Activated CD4-positive, alpha-beta T cell treated with anti-CD3 and anti-CD28 coated beads, Interleukin-10, Interleukin-2, amounts not matched to agents 100 ng/mL and 50 ng/mL, durations not matched to agents 16 hours and 8 hours (primary cell): Measurements from ENCODE around the gene TACC2.

Experiments
- DNase-seq: peaks from one replicate; pipeline ENCODE4 v3.0.0-alpha.2; 2020

The TACC2 gene

DNA sequence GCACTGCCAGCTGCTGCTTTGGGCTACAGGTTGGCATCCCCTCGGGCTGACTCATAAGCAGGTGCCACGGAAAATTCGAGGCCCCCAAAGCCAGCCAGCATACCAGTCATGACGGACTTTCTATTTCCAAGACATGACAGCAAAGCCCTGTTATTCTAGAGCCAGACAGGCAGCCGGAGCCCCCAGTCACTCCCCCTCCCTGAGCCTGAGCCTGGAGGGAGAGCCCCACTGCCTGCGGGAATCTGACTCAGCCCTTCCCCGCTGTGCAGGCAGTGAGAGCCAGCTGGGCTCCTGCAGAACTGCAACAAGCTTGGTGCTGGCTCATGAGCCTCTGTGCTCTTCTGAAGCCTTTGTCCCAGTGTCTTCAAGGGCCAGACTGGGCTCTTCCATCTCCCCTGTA lies 297.9 kb downstream of the TACC2 start:
- no peak for DNase-seq

DNA sequence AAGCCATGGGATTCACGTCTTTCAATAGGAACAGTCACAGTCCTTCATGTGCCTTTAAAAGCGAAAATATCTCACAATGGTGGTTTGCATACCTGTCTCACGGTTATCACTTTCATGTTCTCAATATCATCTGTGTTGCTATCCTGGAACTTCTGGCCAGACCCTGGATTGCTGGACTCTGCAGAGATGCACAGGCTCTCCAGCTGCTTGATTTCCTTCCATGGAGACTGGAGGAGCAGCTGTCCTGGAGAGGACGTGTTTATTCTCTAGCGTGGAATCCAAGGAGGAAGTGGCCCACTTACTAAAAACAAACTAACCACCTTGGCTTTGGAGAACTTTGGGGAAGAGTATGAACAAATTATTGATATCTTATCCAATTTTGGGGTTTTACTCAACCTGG lies 298.6 kb downstream of the TACC2 start:
- DNase-seq = no peak

DNA sequence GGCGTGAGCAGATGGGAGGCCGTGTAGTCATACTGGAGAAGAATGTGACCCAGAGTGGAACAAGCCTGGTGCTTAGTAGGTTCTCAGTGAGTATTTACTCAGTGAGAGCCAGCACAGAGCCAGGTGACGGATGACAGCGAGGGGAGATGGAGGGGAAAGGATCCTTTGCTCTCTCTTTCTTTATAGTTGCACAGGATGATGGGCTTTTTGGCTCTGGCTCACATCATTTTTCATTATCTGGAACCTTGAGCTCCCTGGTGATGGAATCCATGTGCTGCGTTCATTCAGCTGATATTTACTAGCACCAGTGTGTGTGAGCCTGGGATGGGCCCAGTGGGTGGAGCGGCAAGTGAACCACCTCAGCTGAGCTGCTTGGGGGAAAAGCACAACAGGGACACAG lies 299.3 kb downstream of the TACC2 start:
- DNase-seq = no peak

DNA sequence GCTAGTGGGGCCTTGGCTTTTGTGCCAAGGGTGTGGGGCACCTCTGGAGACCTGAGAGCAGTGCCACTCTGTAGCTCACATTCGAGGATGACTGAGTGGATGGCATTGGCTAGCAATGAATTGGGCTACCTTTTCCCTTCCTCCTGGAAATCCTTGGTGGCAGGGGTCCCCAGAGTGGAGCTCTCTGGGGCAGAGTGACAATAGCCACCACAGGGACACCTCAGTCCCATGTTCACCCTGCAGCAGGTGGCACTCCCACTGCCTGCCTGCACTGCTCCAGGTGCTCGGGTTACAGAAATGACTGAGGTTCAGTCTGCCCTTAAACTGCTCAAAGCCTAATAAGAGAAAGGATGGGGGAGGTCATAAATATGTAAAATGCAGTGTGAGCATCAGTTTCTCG lies 300.0 kb downstream of the TACC2 start:
- DNase-seq = no peak

DNA sequence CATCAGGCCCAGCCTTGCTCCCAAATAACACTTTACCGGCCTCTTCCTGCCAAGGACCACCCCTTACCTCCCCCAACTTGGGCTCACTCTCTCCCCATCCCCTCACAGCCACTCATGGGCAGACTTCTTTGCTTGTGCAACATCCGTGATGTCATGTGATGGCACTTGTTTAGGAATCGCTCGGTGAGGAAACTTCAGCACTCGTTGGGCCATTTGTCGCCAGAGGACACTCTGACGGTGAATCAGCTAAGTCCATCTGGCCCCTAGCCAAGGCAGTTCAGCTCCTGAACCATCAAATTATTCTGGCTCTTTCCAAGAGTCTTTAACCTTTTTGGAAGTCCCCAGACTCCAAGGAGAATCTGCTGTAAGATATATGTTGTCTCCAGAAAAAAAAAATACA lies 301.4 kb downstream of the TACC2 start:
- DNase-seq = no peak

DNA sequence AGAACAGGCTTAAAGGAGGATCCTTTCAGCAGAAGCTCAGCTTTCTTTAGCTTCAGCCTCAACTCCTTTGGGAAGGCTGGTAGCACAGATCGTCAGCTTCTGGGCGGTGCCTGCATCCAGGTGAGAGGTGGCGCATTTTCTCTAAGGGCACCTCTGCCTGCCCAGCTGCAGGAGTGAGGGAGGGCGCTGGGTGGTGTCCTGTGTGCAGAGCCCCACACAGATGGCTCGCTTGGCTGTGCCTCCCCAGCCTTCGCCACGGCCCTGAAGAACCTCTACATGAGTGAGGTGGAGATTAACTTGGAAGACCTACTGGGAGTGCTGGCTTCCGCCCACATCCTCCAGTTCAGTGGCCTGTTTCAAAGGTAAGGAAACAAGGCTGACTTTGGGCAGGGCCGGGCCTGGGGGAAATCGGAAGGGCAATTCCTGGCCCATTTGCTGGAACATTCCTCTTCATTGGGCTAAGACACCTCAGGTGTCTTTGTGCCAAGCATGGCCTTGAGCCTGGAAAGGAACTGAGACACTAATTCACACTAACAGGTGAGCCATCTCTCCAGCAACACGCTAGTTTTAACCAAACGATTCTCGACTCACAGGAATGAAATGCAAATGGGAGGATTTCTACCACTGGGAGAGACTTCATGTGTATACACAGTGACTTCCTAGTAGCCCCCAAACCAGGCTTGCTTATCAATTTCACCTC lies 302.0 kb downstream of the TACC2 start:
- no peak for DNase-seq

DNA sequence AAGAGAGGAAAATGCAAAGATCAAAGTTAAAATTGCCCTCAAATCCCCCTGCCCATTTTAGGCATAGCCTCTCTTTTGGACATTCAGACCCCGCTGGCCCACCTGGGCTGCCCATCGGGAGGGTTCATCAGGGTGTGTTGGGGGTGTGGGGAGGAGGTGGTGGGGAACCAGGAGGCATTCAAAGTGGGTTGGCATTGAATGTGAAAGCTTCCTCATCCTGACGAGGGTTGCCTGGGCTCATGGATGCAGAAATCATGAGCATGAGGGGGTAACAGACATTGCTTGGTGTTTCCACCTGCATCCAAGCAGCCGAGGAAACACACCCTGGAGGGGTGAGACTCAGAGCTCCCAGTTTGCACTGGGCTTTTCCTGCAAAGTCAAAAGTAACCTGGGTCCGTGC lies 302.8 kb downstream of the TACC2 start:
- DNase-seq = no peak

DNA sequence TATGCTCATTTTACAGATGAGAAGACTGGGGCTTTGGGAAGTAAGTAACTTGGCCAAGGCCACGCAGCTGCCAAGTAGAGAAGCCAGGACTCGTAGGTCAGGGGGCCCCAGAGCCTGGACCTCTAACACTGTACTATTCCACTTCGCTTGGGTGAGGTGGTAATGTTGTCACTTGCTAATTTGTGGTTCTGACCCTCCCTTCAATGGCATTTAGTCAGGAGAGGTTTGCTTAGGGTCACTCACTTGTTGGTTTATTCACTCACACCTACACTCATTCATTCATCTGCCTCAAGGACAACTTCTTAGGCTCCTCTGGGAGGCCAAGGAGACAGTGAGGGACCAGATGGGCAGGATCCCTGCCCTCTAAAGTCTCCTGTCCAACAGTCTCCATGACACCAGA lies 303.4 kb downstream of the TACC2 start:
- DNase-seq = no peak

DNA sequence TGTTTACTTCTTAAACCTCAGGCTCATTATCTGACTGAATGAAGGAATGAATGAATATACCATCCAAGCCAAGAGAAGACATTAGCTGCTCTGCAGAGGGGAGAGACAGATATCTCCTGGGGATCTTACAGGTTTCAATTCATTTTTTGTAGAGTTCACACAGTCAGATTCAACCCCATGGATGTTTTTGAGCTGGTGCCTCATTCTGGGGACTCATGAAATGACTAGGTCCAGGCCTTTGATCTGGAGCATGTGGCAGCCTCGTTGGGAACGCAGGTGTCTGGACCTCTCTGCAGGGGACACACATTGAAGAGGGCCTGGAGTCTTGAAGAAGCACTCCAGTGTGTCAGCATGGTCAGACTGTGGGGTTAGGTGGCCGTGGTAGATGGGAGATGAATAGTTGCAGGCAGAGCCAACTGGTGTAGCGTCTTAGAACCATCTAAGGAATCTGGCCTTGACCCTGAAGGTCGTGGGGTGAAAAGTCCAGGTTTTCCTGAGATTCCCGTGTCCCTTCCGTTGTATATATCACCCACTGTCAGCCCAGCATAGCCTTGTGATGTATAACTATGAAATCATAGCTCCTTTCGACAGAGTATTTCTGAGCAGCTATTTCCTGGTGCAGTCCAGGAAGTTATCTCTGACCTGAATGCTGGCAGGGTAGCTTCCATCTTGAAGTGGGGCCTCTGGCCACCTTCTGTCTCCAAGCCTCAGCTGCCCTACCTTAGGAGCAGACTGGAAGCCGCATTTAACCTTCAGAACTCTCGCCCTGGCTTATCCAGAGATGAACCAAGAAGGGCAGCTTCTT lies 304.4 kb downstream of the TACC2 start:
- DNase-seq = peak; percentile 19

DNA sequence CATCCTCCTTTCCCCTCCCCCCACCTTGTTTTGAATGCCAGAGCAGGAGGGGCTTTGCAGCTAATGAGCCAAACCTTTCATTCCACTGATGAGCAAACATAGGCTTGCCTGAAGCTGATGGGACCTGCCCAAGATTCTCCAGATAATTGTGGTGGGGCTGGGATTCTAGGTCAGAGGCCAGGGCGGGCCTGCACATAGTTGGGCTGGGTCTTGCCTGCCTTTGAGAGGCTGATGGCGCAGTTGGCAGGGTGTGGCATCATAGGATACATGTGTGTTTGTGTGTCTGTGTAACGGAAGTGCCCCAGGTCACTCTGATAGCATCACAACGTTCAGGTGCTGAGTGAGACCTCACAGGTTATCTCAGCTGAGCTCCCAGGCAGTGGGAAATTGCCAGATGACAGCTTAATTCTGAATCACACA lies 305.0 kb downstream of the TACC2 start:
- no peak for DNase-seq

DNA sequence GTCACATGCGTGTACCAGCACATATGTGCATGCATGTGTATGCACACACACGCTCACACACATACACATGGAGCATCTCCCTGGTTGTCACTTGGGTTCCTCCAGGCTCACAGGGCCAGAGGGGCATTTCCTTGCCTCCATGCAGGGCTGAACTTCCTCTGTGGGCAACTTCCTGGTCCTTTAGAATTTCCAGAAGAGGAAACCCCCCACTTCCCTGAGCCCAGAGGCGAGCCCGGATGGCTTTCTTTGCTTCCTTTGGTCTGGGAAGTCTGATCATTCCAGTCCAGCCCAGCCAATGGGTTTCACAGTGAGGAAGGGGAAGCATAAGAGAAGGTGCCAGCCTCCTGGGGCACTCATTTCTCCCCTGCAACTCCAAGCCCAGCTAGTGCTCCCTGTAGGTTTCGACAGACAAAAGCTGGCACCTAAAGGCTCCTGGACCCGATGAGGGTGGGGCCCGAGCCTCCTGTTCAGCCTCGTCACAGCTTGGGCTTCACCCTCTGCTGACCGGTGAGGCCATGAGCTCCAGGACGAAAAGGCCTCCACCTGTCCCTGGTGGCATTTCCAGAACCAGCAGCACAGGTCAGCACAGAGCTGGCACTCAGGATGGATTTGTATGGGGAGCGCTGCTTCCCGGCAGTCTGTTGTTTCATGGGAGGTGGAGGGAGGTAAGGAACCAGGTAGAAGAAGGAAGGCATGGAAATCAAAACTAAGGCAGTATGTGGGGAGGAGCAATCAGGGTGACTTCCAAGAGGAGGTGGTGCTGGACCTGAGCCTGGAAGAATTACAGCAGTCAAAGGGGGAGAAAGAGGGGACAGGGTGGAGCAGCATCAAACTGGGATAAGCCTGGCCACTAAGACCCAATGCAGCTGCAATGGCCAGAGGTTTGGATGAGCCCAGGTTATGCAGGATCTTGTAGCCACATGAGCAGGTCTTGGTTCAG lies 305.8 kb downstream of the TACC2 start:
- DNase-seq = no peak

DNA sequence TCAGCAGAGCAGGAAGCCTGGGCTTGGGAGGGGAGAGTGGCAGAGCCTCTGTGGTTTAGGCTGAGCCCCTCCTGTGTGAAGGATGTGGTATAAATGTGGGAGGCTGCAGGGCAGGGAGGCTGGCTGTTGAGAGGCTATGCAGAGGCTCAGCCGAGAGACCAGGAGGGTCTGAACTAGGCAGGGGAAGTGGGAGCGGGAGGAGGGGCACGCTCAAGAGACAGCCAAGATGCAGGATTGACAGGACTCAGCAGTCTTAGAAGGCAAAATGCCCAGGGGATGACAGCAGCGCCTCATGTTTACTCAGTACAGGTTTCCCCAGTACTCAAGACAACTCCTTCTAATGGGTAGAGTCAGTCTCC lies 306.5 kb downstream of the TACC2 start:
- DNase-seq = no peak

DNA sequence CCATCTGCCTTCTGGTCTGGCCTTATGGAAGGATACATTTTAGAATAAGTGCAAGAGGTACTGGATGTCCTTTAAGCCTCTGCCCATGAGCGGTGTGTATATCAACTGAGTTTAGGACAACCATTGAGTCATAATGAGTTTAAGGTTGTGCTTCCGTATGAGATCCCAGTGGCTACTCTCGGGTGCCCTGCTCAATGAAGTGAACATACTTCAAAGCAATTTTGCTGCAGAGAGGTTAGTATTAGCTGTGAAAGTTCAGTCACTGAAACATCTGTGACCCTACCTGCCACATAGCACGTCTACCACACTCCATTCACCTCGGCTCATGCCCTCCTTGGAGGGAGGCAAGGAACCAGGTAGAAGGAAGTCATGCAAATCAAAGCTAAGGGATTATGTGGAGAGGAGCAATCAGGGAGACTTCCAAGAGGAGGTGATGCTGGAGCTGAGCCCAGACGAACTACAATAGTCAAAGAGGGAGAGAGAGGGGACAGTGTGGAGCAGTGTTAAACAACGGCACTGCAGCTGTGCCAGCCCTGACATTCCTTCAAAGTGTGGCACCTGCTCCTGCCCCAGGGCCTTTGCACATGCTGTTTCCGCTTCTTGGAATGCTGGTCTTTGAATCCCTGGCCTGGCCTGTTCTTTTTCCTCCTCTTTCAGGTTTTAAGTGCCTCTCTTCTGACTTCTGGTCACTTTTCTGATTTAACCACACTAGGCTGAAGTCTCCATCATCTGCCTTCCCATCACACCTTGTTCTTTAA lies 307.6 kb downstream of the TACC2 start:
- DNase-seq = no peak

DNA sequence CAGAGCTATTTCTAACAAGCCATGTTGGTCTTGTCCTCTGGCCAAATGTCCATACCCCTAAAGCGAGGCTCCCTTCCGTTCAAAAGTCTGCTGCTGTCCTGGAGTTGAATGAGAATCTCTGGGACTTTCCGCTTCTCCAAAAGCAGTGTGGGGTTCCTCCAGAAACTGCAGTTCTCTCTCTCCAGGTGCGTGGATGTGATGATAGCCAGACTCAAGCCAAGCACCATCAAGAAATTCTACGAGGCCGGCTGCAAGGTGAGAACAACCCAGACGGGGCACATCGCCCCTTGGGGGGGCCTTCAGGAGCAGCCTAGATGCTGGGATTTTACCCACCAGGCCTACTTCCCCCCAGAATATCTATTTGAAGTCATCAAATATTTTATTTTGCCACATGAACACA lies 308.6 kb downstream of the TACC2 start:
- no peak for DNase-seq

DNA sequence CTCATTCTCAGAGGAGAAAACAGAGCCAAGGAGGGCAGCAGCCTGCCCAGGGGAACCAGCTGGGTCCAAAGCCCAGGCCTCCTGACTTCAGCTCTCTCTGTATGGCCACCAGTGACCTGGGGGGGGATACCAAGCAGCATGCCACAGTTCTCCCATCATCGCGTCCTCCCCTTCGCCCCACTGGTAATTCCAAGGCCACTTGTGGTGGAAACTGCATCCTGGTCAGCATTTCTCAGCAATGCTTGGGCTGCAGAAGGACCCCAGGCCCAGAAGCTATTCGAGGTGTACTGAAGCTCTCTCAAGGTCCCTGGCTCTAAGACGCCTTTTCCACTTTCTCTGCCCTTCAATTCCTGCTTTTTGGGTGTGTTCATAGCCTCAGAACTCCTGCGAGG lies 309.2 kb downstream of the TACC2 start:
- no peak for DNase-seq

DNA sequence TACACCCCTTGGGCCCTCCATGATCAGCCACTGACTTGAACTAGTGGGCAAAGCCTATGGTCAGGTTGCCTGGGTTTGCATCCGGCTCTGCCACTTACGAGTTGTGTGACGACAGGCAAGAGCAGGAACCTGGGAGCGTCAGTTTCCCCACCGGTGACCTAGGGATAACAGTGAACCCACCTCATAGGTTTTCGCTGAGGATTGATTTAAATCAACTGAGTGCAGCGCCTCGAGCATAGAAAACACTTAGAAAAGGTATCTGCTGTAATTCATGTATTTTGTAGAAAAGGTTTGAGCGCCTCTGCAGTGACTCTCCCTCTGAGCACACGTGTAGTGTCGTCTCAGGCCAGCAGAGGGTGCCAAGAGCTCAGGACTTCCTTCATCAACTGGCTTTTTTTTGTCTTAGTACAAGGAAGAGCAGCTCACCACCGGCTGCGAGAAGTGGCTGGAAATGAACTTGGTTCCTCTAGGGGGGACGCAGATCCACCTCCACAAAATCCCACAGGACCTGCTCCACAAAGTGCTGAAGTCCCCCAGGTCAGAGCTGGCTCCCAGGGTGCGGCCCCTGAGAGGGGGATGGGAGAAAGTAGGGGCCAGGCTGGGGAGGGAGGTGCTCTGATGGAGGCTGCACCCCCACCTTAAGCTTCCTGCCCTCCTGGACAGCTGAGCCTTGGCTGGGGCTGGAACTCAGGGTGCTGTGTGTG lies 309.8 kb downstream of the TACC2 start:
- peak; percentile 58 for DNase-seq

DNA sequence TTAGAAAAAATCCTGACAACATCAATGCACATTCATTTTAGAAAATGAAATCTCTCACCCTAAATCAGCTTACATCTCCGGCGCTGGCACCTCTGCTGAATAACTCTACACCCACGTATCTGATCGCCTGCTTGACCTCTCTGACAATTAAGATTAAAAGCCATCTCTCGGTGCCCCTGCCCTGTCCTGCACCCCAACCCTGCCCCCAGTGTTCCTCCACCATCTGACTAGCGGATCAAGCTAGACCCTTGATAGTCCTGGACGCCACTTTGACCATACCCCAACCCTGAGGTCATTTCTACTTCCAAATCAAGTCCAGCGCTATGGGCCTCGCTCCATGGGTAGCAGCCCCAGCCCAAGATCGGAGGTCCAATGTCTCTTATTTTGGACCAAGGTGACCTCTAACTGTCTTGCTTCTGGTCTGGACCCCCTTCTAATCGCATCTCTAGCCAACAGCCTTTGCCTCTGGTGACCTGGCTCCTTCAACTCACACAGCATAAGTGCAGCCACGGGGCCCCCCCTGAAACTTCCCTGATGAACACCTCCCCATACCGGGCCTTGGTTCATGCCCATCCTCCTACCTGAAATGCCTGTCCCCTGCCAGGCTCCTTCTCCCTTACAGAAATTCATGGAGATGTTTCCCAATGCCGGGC lies 310.6 kb downstream of the TACC2 start:
- no peak for DNase-seq

DNA sequence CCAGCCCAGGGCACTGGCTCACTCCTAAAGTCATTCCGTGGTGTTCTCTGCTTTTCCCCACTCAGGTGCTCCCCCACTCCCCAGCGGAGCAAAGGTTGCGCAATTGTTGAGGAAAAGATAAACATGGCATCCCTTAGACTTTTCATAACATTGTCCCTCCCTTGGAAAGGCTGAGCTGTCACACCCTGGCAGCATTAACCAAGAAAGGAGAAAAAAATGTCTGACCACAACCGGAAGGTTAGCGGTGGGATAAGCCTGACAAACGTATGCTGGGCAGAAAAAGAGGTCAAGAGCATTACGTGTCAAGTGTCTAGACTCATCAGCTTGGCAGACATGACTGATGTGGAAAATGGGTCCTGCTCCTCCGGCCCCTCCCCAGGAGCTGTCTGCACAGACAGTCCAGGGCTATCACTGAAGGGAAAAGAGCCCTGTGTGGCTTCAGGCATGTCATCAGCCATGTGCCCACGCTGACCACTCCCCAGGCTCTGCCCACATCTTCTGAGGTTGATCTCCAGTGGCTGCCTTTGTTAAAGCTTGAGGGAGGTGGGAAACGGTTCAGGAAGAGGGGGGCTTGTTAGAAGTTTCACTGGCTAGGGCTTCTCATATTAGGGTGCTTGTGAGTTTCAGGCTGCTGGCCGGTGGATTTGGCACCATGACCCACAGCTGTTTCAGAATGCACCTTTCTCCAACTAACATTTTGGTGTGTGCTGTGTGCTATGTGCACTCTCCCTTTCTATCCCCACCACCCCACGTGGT lies 312.3 kb downstream of the TACC2 start:
- DNase-seq = no peak

DNA sequence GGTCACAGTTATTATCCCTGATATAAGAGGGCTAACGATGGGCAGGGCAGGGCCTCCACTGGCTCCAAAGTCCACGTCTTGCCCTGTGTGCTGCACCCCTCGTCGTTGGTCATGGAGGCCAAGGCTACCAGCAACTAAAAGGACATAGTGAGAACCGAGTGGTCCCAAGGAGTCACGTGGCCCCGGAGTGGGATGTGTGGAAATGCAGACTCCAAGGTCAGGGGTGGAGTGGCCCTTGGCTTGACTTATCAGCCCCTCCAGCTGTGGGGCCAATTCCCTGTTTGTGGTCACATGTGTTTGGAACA lies 312.8 kb downstream of the TACC2 start:
- DNase-seq = no peak

DNA sequence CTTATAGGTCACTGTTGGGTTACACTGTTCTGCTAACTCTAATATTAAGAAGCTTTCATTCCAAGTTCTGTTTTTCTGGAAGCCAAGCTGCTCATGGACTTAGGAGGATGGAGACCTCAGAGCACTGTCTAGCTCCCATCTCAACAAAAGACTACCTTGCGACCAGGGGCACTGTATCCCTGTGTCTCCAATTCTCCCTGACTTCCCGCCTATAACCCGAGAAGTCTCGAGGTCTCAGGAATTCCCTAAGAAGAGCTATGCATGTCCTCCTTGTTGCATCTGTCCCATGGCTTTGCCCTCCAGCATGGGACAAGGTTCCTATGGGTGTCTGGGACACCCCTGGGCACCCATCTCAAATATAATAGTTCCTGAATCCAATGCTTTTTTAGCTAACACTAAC lies 313.4 kb downstream of the TACC2 start:
- no peak for DNase-seq
